Measurements from ENCODE around the gene KATNA1. TPM values are rescaled to one million over a fixed set of nuclear protein-coding genes. Genes with fewer than 3 reads are reported as not detected.
A peak's percentile ranks its signal among the peaks of the same experiment; 100 is the strongest.

Gene KATNA1
- total and polyA plus RNA-seq, 9 of the 15 experiments (the other 6 are each of a cell fraction or from before 2014, with no cell fraction given): 22.5 to 76.9 (median 45.0) TPM

- TF ChIP-seq, protein P1, sequence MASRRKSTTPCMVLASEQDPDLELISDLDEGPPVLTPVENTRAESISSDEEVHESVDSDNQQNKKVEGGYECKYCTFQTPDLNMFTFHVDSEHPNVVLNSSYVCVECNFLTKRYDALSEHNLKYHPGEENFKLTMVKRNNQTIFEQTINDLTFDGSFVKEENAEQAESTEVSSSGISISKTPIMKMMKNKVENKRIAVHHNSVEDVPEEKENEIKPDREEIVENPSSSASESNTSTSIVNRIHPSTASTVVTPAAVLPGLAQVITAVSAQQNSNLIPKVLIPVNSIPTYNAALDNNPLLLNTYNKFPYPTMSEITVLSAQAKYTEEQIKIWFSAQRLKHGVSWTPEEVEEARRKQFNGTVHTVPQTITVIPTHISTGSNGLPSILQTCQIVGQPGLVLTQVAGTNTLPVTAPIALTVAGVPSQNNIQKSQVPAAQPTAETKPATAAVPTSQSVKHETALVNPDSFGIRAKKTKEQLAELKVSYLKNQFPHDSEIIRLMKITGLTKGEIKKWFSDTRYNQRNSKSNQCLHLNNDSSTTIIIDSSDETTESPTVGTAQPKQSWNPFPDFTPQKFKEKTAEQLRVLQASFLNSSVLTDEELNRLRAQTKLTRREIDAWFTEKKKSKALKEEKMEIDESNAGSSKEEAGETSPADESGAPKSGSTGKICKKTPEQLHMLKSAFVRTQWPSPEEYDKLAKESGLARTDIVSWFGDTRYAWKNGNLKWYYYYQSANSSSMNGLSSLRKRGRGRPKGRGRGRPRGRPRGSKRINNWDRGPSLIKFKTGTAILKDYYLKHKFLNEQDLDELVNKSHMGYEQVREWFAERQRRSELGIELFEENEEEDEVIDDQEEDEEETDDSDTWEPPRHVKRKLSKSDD (conservative IDR thresholded peaks at IDR 0.05; ENCODE audit: low read length): no peak
- TF ChIP-seq NFIC (IDR thresholded peaks at IDR 0.05) (peak; percentile 58; the same call in 1 of the 2 replicates), STAT5B (CRISPR knock-in tag; IDR thresholded peaks at IDR 0.05) (no peak), ARNT (IDR thresholded peaks at IDR 0.05) (no peak), TEAD1 (CRISPR knock-in tag; IDR thresholded peaks at IDR 0.05) (peak; percentile 23 to 90; a peak in 1 of 4 replicates), PURB (CRISPR knock-in tag; IDR thresholded peaks at IDR 0.05; ENCODE audit: low read depth) (no peak), ZKSCAN8 (CRISPR knock-in tag; IDR thresholded peaks at IDR 0.05) (no peak), MBD2 (IDR thresholded peaks at IDR 0.05; ENCODE audit: borderline replicate concordance, low read depth) (peak; percentile 68), IRF1 (CRISPR knock-in tag; IDR thresholded peaks at IDR 0.05; ENCODE audit: borderline replicate concordance) (no peak; the same call in 1 of the 2 replicates), DDX20 (tag; IDR thresholded peaks at IDR 0.05; ENCODE audit: low read depth) (no peak), CBX2 (IDR thresholded peaks at IDR 0.05; ENCODE audit: insufficient read depth, low read length, poor library complexity, severe bottlenecking) (no peak), MAFF (IDR thresholded peaks at IDR 0.05; ENCODE audit: low read length) (no peak), EP300 (IDR thresholded peaks at IDR 0.05; ENCODE audit: low read length) (peak; percentile 55), SRSF7 (optimal IDR thresholded peaks at IDR 0.05; ENCODE audit: low read depth, low read length) (no peak), SAP30 (IDR thresholded peaks at IDR 0.05; ENCODE audit: borderline replicate concordance, insufficient read depth, low read depth, low read length, poor library complexity, severe bottlenecking) (no peak), ZNF583 (CRISPR knock-in tag; IDR thresholded peaks at IDR 0.05) (peak; percentile 75; the same call in 1 of the 2 replicates), HSF4 (CRISPR knock-in tag; IDR thresholded peaks at IDR 0.05; ENCODE audit: borderline replicate concordance) (no peak), TAF15 (IDR thresholded peaks at IDR 0.05; ENCODE audit: low read depth, low read length) (no peak), FOXK1 (CRISPR knock-in tag; IDR thresholded peaks at IDR 0.05; ENCODE audit: borderline replicate concordance) (peak; percentile 96), ZNF77 (CRISPR knock-in tag; IDR thresholded peaks at IDR 0.05) (no peak), ZNF165 (CRISPR knock-in tag; IDR thresholded peaks at IDR 0.05; ENCODE audit: borderline replicate concordance) (no peak), CHD1 (IDR thresholded peaks at IDR 0.05; ENCODE audit: low read length) (no peak), SP1 (CRISPR knock-in tag; IDR thresholded peaks at IDR 0.05) (peak; percentile 97)
- TF ChIP-seq, protein P2, sequence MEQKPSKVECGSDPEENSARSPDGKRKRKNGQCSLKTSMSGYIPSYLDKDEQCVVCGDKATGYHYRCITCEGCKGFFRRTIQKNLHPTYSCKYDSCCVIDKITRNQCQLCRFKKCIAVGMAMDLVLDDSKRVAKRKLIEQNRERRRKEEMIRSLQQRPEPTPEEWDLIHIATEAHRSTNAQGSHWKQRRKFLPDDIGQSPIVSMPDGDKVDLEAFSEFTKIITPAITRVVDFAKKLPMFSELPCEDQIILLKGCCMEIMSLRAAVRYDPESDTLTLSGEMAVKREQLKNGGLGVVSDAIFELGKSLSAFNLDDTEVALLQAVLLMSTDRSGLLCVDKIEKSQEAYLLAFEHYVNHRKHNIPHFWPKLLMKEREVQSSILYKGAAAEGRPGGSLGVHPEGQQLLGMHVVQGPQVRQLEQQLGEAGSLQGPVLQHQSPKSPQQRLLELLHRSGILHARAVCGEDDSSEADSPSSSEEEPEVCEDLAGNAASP (IDR thresholded peaks at IDR 0.05): no peak
These were observed at the start of gene KATNA1 (continued) for GRCh38 chr6:149648148-149649145.
